HL-60 (cell line): ENCODE results near the gene HOXB6.

Experiments used
- DNase-seq, 2 experiments: peaks; one replicate each; pipeline ENCODE4 v3.0.0-alpha.2; 2010 to 2020; ENCODE audit warnings: low read depth in 1 of 2, low spot score in 1 of 2
- H3K27ac ChIP-seq: fragments of 250-450 bp; sonication (Bioruptor Pico); replicated peaks from 2 replicates; pipeline ENCODE4 v1.5.1; 2020; ENCODE audit warnings: mild to moderate bottlenecking, moderate library complexity
- H3K27me3 ChIP-seq: fragments of 250-450 bp; sonication (Bioruptor Pico); 2 replicates; pipeline ENCODE4 v1.5.1; 2021; ENCODE audit warnings: mild to moderate bottlenecking, moderate library complexity; ENCODE audit not compliant: insufficient read depth, poor library complexity, severe bottlenecking
- H3K4me3 ChIP-seq: replicated peaks from 2 replicates; pipeline ENCODE4 v1.5.1; 2011; ENCODE audit warnings: mild to moderate bottlenecking, control low read depth, low read length; ENCODE audit not compliant: insufficient read depth
- GABPA ChIP-seq: IDR thresholded peaks from 2 replicates; pipeline ENCODE4 v1.6.1; 2012; ENCODE audit warnings: low read depth
- POLR2AphosphoS5 ChIP-seq: IDR thresholded peaks from 2 replicates; pipeline ENCODE4 v1.6.1; 2012; ENCODE audit warnings: low read depth
- SPI1 ChIP-seq: IDR thresholded peaks from 2 replicates; pipeline ENCODE4 v1.6.1; 2012; ENCODE audit warnings: low read depth, mild to moderate bottlenecking, borderline replicate concordance
- TF ChIP-seq, protein P1 (sequence below): IDR thresholded peaks from 2 replicates; pipeline ENCODE4 v1.6.1; 2012; ENCODE audit warnings: low read depth; ENCODE audit not compliant: insufficient replicate concordance
- TF ChIP-seq, protein P2 (sequence below): IDR thresholded peaks from one replicate; pipeline ENCODE4 v1.5.1; 2011; ENCODE audit warnings: low read length, control low read depth, inconsistent platforms; ENCODE audit not compliant: insufficient read depth

Gene HOXB6

DNA sequence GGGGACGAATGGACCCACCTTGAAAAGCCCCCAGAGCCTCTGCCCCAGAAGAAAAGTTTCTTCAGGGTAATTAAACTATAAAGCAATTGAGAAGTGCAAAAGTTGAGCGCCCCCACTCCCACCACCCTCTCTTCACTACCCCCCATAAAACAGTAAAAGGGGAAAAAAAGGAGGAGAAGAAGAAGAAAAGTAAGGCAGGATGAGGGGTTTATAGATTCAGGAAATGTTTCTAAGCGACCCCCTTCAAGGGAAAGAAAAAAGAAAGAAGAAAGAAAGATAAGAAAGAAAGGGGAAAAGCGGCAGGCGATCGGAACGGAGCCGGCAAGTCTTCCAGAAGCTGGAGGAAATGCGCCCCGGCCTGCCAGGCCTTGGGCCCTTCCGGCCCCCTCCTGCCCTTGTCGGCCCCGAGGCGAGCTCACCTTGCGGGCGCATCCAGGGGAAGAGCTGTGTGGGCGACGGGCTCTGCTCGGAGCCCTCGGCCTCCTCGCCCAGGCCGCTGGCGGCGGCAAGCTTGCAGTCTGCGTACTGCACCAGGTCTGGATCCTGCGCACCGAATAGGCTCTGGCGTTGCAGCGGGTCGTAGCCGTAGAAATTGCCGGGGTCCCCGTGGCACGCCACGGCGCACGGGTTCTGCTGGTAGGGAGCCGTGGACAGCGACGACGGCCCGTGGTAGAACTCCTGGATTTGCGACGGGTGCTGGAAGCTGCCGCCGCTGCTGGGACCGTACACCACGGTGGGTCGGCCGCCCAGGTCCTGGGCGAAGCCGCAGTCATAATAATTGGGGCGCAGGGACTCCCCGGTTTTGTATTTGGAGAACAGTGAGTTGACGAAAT lies 9.3 kb upstream of the HOXB6 start:
- Histone ChIP-seq H3K27me3 (peaks cover 86% of the 10 kb centered on the region), H3K27ac (no peak overlapping the region), H3K4me3 (no peak overlapping the region)
- no peak for TF ChIP-seq SPI1
- TF ChIP-seq GABPA, result no peak
- TF ChIP-seq, protein P1, sequence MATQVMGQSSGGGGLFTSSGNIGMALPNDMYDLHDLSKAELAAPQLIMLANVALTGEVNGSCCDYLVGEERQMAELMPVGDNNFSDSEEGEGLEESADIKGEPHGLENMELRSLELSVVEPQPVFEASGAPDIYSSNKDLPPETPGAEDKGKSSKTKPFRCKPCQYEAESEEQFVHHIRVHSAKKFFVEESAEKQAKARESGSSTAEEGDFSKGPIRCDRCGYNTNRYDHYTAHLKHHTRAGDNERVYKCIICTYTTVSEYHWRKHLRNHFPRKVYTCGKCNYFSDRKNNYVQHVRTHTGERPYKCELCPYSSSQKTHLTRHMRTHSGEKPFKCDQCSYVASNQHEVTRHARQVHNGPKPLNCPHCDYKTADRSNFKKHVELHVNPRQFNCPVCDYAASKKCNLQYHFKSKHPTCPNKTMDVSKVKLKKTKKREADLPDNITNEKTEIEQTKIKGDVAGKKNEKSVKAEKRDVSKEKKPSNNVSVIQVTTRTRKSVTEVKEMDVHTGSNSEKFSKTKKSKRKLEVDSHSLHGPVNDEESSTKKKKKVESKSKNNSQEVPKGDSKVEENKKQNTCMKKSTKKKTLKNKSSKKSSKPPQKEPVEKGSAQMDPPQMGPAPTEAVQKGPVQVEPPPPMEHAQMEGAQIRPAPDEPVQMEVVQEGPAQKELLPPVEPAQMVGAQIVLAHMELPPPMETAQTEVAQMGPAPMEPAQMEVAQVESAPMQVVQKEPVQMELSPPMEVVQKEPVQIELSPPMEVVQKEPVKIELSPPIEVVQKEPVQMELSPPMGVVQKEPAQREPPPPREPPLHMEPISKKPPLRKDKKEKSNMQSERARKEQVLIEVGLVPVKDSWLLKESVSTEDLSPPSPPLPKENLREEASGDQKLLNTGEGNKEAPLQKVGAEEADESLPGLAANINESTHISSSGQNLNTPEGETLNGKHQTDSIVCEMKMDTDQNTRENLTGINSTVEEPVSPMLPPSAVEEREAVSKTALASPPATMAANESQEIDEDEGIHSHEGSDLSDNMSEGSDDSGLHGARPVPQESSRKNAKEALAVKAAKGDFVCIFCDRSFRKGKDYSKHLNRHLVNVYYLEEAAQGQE, result no peak
- TF ChIP-seq, protein P2, sequence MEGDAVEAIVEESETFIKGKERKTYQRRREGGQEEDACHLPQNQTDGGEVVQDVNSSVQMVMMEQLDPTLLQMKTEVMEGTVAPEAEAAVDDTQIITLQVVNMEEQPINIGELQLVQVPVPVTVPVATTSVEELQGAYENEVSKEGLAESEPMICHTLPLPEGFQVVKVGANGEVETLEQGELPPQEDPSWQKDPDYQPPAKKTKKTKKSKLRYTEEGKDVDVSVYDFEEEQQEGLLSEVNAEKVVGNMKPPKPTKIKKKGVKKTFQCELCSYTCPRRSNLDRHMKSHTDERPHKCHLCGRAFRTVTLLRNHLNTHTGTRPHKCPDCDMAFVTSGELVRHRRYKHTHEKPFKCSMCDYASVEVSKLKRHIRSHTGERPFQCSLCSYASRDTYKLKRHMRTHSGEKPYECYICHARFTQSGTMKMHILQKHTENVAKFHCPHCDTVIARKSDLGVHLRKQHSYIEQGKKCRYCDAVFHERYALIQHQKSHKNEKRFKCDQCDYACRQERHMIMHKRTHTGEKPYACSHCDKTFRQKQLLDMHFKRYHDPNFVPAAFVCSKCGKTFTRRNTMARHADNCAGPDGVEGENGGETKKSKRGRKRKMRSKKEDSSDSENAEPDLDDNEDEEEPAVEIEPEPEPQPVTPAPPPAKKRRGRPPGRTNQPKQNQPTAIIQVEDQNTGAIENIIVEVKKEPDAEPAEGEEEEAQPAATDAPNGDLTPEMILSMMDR, result no peak
- no peak for DNase-seq

DNA sequence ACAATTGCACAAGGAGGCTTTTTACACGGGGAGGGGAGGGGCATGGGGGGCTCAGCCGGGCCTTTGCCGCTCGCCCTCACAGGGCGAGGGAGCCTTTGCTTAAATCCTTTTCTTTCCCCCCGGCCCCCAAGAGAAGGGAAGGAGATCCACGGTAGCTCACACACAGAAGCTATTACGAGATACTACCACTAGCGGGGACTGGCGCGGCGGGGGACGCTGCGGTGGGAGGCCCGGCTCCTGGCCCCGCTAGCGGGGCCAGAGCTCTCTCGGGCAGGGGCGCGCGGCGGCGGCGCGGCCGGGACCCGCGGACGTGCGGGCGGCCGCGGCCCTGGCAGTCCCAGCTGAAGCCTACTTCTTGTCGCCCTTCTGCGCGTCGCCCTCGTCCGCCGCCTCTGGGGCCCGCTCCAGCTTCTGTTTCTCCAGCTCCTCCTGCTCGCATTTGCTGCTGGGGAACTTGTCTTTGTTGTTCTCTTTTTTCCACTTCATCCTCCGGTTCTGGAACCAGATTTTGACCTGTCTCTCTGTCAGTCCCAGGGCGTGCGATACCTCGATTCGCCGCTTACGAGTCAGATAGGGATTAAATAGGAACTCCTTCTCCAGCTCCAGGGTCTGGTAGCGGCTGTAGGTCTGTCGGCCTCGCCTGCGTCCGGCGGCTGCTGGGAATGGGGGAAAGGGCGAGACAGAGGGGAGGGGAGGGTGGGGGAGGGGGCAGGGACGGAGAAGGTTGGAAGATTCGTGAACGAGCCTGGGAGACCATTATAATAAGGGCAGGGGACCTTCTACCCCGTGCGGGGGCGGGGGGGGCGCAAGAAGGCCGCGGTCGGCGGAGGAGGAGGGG lies 8.3 kb upstream of the HOXB6 start:
- peak in 1 of 2 experiments; percentile 24 for DNase-seq
- no peak overlapping the region for H3K4me3 ChIP-seq
- no peak overlapping the region for H3K27ac ChIP-seq
- H3K27me3 ChIP-seq, result peaks cover 82% of the 10 kb centered on the region
- TF ChIP-seq POLR2AphosphoS5 (no peak), SPI1 (no peak), GABPA (no peak)
- TF ChIP-seq, protein P1, result no peak
- TF ChIP-seq, protein P2, result no peak

- Histone ChIP-seq H3K4me3 (no peak overlapping the region), H3K27me3 (peaks cover 76% of the 10 kb centered on the region), H3K27ac (no peak overlapping the region)
- no peak for TF ChIP-seq GABPA
- TF ChIP-seq, protein P1, result no peak
- TF ChIP-seq, protein P2, result no peak
- no peak for TF ChIP-seq SPI1
- no peak for TF ChIP-seq POLR2AphosphoS5
- no peak for DNase-seq
These were observed 7.7 kb upstream of the HOXB6 start for GRCh38 chr17:48612456-48612853.
